ENCODE results near the gene MNT. TPM values are rescaled to one million over a fixed set of nuclear protein-coding genes. Genes with fewer than 3 reads are reported as not detected.

The MNT gene
- total RNA-seq, 2 experiments from 2014 or later: 24.2 to 31.1 TPM

DNA sequence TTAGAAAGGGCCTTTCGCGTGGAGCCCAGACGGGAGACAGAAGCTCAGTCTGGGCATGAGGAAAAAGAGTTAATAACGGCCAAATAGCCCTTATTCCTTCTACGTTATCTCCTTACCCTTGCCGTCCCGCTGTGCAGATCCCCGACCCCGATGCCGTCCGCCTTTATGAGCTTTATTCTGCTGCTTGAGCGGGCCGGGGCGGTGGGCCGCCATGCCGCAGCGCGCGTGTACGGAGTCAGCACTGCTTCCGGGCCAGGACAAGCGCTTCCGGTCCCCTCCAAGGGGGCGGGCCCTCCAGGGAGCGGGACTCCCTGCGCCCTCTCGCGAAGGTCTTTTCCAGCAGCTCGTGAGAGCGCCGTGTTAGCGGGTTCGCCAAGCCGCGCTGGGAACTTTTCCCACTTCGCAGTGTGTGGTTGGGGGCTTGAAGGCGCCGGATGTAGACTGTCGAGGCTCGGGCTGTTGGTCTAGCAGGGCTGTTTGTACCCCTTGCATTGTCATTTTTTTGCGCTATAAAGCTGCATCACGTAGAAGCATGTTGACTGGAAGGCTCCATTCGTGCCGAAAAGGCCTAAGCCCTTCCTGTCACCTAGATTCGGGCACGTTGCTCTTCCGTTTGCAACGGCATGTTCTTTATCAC, 64.5 kb downstream of the MNT start, which contains the start of gene TSR1:
TSS of gene TSR1 (minus strand) at position 243 of the 637 bp plus-strand sequence. CDS start at position 213, 30 bp downstream.
- Mint-ChIP-seq H3K9me3 (no peaks in the 10 kb centered on the region), H3K27ac (peak within 1 kb of the TSS; percentile 90), H3K4me3 (peak within 1 kb of the TSS; percentile 93), H3K27me3 (no peaks in the 10 kb centered on the region), H3K4me1 (peaks cover 19% of the 10 kb centered on the region), H3K36me3 (ENCODE audit: low read depth) (peaks cover 18% of the 10 kb centered on the region)
- DNase-seq: peak; percentile 91
- CTCF ChIA-PET: interaction anchor here (0.6 to 4.8 kb wide), 10 partner anchors 11 to 282 kb away, joined by 3 to 22 read pairs (median 4); partner anchors contain the start of gene HIC1
- POLR2A ChIA-PET: interaction anchor here (1.0 to 1.3 kb wide), 3 partner anchors 21 to 41 kb away, joined by 3 to 4 read pairs (median 4); no protein-coding TSS in a partner anchor

DNA sequence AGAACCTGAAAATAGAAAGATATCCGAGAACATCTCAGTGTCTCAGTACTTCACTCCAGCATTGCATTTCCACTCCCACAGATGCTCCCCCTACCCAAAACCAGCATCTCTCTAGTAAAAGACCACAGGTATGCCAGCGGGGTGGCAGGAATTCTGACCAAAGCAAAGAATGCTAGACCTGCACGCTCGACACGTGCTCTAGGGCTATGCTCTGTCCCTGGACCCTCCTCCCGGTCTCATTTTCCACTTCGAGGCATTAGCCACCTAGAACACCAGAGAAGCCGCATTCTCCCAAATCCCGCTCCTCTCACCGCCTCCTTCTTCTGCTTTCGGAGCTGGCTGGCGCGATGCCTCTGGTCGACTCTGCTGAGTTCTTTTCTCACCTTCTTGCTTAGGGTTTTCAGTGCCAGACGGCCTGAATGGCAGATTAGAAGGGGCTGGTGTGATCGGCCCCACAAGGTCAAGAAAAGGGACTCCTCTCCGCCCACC, 65.1 kb downstream of the MNT start:
- H3K9me3 Mint-ChIP-seq: no peaks in the 10 kb centered on the region
- H3K4me3 Mint-ChIP-seq: peak overlapping the region; percentile 93
- peaks cover 18% of the 10 kb centered on the region for H3K36me3 Mint-ChIP-seq (ENCODE audit: low read depth)
- peaks cover 19% of the 10 kb centered on the region for H3K4me1 Mint-ChIP-seq
- no peak for DNase-seq
- ChIA-PET POLR2A (interaction anchor here (1.0 to 1.3 kb wide), 3 partner anchors 21 to 41 kb away, joined by 3 to 4 read pairs (median 4); no protein-coding TSS in a partner anchor), CTCF (interaction anchor here (0.9 to 4.8 kb wide), 8 partner anchors 10 to 282 kb away, joined by 3 to 22 read pairs (median 4); partner anchors contain the start of gene HIC1)
- H3K27me3 Mint-ChIP-seq: no peaks in the 10 kb centered on the region
- H3K27ac Mint-ChIP-seq: peak overlapping the region; percentile 90

Other genes starting within 250 kb of the MNT start
- gene SMG6, start 97.3 kb downstream of the MNT start, total RNA-seq: 10 to 100 TPM; 44.3 to 51.1 TPM
- gene SRR, start 97.1 kb downstream of the MNT start, total RNA-seq: 10 to 100 TPM; 18.3 to 23.0 TPM
- gene TSR1, start 64.6 kb downstream of the MNT start, total RNA-seq: 10 to 100 TPM; 27.2 to 27.4 TPM
- gene SGSM2, start 63.6 kb downstream of the MNT start, total RNA-seq: 10 to 100 TPM; 58.3 to 61.6 TPM
- 10 to 100 TPM; 27.8 to 29.9 TPM for gene METTL16, start 110.8 kb upstream of the MNT start, total RNA-seq
- 100 to 1,000 TPM; 165 to 169 TPM for gene PAFAH1B1, start 192.6 kb upstream of the MNT start, total RNA-seq

Data from activated CD4-positive, alpha-beta T cell treated with anti-CD3 and anti-CD28 coated beads, Interleukin-2, amount 10 ng/mL, durations not matched to agents 7 days and 5 days (primary cell).